AG09319 (cell line): Measurements from ENCODE around the gene MGST3.
"Not testable (repeated sequence)": the region's sequence is repeated elsewhere in the genome, so short reads cannot be mapped to it uniquely, and the experiment has no call there.

Experiments
- DNase-seq: peaks from one replicate; pipeline ENCODE4 v3.0.0-alpha.2; 2010; ENCODE audit warnings: low read depth; ENCODE audit errors: extremely low read depth
- TF ChIP-seq, protein P1 (sequence below): IDR thresholded peaks from 2 replicates; pipeline ENCODE4 v1.5.1; 2011; ENCODE audit warnings: low read depth, mild to moderate bottlenecking, inconsistent platforms, low read length, moderate library complexity

MGST3 gene

GRCh38 chr1:165647970-165648369, 16.9 kb downstream of the MGST3 start:
- DNase-seq, result no peak
- TF ChIP-seq, protein P1, sequence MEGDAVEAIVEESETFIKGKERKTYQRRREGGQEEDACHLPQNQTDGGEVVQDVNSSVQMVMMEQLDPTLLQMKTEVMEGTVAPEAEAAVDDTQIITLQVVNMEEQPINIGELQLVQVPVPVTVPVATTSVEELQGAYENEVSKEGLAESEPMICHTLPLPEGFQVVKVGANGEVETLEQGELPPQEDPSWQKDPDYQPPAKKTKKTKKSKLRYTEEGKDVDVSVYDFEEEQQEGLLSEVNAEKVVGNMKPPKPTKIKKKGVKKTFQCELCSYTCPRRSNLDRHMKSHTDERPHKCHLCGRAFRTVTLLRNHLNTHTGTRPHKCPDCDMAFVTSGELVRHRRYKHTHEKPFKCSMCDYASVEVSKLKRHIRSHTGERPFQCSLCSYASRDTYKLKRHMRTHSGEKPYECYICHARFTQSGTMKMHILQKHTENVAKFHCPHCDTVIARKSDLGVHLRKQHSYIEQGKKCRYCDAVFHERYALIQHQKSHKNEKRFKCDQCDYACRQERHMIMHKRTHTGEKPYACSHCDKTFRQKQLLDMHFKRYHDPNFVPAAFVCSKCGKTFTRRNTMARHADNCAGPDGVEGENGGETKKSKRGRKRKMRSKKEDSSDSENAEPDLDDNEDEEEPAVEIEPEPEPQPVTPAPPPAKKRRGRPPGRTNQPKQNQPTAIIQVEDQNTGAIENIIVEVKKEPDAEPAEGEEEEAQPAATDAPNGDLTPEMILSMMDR, result no peak

DNA sequence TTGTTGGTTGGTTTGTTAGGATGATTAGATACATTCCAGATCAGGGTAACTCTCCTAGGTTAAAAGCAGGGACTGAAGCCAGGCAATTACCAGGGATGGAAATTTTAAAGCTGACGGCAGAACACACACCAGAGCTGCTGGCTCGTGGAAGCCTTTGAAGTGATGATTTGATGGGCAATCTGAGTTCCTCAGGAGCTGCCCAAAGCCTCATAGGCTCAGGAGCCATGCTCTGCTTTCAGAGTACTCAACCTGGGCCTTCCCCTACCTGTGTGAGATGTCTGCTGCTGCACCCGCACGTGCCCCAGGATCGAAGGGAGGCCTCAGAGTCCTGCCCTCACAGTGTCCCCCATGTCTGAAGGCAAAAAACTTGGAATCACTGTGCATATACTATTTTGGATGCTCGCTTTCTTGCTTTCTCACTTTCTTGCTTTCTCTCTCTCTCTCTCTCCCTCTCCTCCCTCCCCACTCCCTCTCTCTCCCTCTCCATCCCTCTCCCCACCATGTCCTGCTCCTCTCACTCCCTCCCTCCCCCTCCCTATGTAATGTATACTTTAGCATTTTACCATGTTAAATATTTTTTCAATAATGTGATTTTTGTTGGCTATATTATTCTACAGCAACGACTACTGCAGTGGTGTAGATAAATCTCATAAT, 18.0 kb downstream of the MGST3 start:
- no peak for DNase-seq
- TF ChIP-seq, protein P1, result no peak

DNA sequence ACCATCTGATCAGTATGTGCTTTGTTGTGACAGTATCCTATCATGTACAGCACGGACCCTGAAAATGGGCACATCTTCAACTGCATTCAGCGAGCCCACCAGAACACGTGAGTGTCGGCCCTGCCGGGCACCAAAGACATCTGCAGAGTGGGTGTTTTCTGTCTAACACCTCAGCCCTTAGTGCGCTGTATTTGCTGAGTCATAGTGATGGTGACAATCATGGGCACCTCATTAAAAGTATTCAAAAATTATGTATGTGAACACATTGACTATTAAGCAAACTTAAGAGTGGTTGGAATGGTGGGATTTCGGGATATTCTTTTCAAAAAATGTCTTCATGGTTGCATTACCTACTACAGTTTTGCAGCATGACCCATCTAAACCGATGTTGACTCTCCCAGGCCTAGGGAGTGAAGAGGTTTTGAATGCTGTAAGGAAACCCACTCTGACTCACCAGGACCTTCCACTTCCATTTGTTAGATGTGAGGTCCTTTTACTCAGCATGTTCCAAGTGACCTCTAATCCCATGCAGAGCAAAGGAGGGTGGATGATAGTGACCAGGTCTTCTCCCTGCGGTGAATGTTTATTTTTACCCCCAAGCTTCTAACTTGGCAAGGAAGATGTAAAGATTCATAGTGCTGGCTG, 20.1 kb downstream of the MGST3 start:
- no peak for DNase-seq

DNA sequence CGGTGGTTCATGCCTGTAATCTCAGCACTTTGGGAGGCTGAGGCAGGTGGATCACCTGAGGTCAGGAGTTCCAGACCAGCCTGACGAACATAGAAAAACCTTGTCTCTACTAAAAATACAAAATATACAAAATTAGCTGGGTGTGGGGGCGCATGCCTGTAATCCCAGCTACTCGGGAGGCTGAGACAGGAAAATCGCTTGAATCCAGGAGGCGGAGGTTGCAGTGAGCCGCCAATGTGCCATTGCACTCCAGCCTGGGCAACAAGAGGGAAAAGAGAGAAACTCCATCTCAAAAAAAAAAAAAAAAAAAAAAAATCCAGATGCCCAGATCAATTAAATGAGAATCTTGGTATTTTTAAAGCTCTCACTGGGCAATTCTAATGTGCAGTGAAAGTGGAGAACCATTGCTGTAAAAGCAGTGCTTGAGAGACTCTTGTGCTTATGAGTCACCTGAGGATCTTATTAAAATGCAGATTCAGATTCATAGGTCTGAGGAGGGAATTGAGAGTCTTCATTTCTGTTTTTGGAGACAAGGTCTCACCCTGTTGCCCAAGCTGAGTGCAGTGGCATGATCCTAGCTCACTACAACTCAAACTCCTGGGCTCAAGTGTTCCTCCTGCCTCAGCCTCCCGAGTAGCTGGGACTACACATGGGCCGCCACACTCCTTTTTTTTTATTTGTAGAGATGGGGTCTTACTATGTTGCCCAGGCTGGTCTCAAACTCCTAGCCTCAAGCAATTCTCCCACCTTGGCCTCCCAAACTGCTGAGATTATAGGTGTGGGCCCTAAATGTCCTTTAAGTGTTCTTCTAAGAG, 27.9 kb downstream of the MGST3 start:
- DNase-seq, result not testable (repeated sequence)

More for the DNA sequence above, 20.1 kb downstream of the MGST3 start:
- TF ChIP-seq, protein P1, result no peak

DNA sequence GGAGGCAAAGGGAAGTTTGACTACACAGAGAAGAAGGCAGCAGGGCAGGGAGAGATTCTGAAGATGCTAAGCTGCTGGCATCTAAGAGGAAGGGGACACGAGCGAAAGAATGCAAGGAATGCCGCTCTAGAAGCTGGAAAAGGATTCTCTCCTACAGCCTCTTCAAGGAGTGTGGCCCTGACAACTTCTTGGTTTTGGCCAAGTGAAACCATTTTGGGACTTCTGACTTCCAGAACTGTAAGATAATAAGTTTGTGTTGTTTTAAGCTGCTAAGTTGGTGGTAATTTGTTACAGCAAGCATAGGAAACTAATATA, 28.5 kb downstream of the MGST3 start:
- no peak for DNase-seq
- TF ChIP-seq, protein P1, result no peak

GRCh38 chr1:165661703-165662102, 30.7 kb downstream of the MGST3 start:
- TF ChIP-seq, protein P1, result no peak
- DNase-seq, result no peak

- no peak for DNase-seq
- TF ChIP-seq, protein P1, result no peak
Measured at GRCh38 chr1:165662186-165662585, 31.2 kb downstream of the MGST3 start.
